WTC11 (cell line): Measurements from ENCODE around the gene BMF. TPM values are rescaled to one million over a fixed set of nuclear protein-coding genes. Genes with fewer than 3 reads are reported as not detected.

Source experiments
- ATAC-seq: fragments of 200-7000 bp; cut with Tn5 transposase; 2 replicates; pipeline ENCODE4 v1.10.0; 2021; ENCODE audit warnings: mild to moderate bottlenecking, moderate library complexity
- CTCF ChIA-PET: fragments of 300-600 bp; sonication (Branson Sonifier 250); formaldehyde crosslinking; loops from one replicate; lab custom pipeline; 2021; ENCODE audit warnings: antibody characterized with exemption; lab: Charles Lee
- POLR2A ChIA-PET: fragments of 350-600 bp; sonication (Branson Sonifier 250); formaldehyde crosslinking; loops from one replicate; lab custom pipeline; 2021; ENCODE audit warnings: antibody characterized with exemption; lab: Charles Lee
- DNase-seq: peaks from one replicate; pipeline ENCODE4 v3.0.0; 2021; ENCODE audit warnings: low spot score
- H3K27ac Mint-ChIP-seq: 2 replicates; pipeline ENCODE4 v1.8.0; 2021; ENCODE audit warnings: mixed read lengths
- H3K27me3 Mint-ChIP-seq: 2 replicates; pipeline ENCODE4 v1.8.0; 2021; ENCODE audit warnings: low read depth, mild to moderate bottlenecking, moderate library complexity, mixed read lengths
- H3K36me3 Mint-ChIP-seq: 2 replicates; pipeline ENCODE4 v1.8.0; 2021; ENCODE audit warnings: mixed read lengths
- H3K4me1 Mint-ChIP-seq: 2 replicates; pipeline ENCODE4 v1.8.0; 2022; ENCODE audit warnings: mixed read lengths
- H3K4me3 Mint-ChIP-seq: 2 replicates; pipeline ENCODE4 v1.8.0; 2021; ENCODE audit warnings: mild to moderate bottlenecking, moderate library complexity, mixed read lengths
- H3K9me3 Mint-ChIP-seq: 2 replicates; pipeline ENCODE4 v1.8.0; 2021; ENCODE audit warnings: mixed read lengths
- AR ChIP-seq: fragments of 250-450 bp; sonication (Bioruptor Pico); IDR thresholded peaks from 2 replicates; pipeline ENCODE4 v1.9.0; 2021; ENCODE audit warnings: mild to moderate bottlenecking
- E2F4 ChIP-seq: sonication (generic); formaldehyde crosslinking; IDR thresholded peaks from 2 replicates; pipeline ENCODE4 v1.8.1; 2022; ENCODE audit warnings: low read depth, mild to moderate bottlenecking, moderate library complexity, missing genetic modification reagents, borderline replicate concordance
- GABPB1 ChIP-seq: sonication (generic); formaldehyde crosslinking; IDR thresholded peaks from 2 replicates; pipeline ENCODE4 v1.8.1; 2023; ENCODE audit warnings: mild to moderate bottlenecking, missing genetic modification reagents
- KAT7 ChIP-seq: sonication (generic); formaldehyde crosslinking; IDR thresholded peaks from 2 replicates; pipeline ENCODE4 v1.8.1; 2023; ENCODE audit warnings: missing genetic modification reagents, mild to moderate bottlenecking, borderline replicate concordance
- MAX ChIP-seq: sonication (generic); formaldehyde crosslinking; IDR thresholded peaks from 2 replicates; pipeline ENCODE4 v1.8.0; 2022; ENCODE audit warnings: mild to moderate bottlenecking, missing genetic modification reagents
- NR1H2 ChIP-seq: sonication (generic); formaldehyde crosslinking; IDR thresholded peaks from 2 replicates; pipeline ENCODE4 v1.9.0; 2021; ENCODE audit warnings: mild to moderate bottlenecking, moderate library complexity, missing genetic modification reagents
- TCF7 ChIP-seq: sonication (generic); formaldehyde crosslinking; IDR thresholded peaks from 2 replicates; pipeline ENCODE4 v1.8.0; 2022; ENCODE audit warnings: mild to moderate bottlenecking, low read depth, missing genetic modification reagents, moderate library complexity
- TEAD4 ChIP-seq: sonication (generic); formaldehyde crosslinking; IDR thresholded peaks from 2 replicates; pipeline ENCODE4 v1.8.0; 2022; ENCODE audit warnings: mild to moderate bottlenecking, missing genetic modification reagents
- ZMAT4 ChIP-seq: fragments of 250-450 bp; sonication (Bioruptor Pico); IDR thresholded peaks from 2 replicates; pipeline ENCODE4 v1.9.0; 2021; ENCODE audit warnings: mild to moderate bottlenecking
- ZNF232 ChIP-seq: sonication (generic); formaldehyde crosslinking; IDR thresholded peaks from 2 replicates; pipeline ENCODE4 v1.8.0; 2022; ENCODE audit warnings: mild to moderate bottlenecking, missing genetic modification reagents
- ZNF512 ChIP-seq: sonication (generic); formaldehyde crosslinking; IDR thresholded peaks from 2 replicates; pipeline ENCODE4 v1.8.1; 2022; ENCODE audit warnings: missing genetic modification reagents, borderline replicate concordance
- total RNA-seq: library from RNA; stranded (reverse); gene quantifications from 3 replicates; pipeline ENCODE4 v1.2.3, GENCODE V29; 2021
- TF ChIP-seq, protein P1 (sequence below): sonication (generic); formaldehyde crosslinking; IDR thresholded peaks from 2 replicates; pipeline ENCODE4 v1.8.0; 2022; ENCODE audit warnings: missing genetic modification reagents
- TF ChIP-seq, protein P2 (sequence below): sonication (generic); formaldehyde crosslinking; IDR thresholded peaks from 2 replicates; pipeline ENCODE4 v1.8.1; 2023; ENCODE audit warnings: mild to moderate bottlenecking, missing genetic modification reagents

BMF gene
- total RNA-seq, 1 experiment from 2014 or later, result 36.9 TPM

DNA sequence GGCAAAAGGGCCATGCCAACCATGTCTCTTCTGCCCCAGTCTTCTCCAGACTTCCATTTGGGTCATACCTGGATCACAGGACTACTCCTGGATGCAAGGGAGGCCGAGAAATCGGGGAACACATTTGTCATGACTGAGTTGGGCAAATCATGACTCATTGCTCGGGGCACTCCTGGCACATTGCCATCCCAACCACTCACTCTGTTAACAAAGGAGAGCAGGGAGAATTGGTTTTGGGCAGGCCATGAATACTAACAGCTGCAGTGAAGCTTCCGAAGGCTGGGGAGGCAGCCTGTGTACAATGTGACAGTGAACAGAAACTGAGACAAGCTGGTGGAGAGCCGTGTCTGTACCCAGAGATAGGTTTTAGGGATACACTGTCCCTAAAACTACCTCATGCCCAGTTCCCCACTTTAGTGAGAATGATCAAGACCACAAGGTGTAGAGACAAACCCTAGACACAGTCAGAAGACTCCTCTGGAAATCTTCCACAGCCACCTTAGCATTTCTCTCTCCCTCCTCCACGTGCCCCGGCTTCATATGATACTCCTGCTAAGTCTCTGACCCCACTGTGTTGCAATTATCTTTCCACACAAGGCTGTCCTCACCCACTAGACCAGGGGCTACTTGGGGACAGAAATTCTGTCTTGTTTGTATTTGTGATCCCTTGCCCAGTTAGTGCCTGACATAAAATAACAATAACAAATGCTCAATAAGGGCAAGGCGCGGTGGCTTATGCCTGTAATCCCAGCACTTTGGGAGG lies 41.7 kb upstream of the BMF start:
- no peak overlapping the region for H3K4me3 Mint-ChIP-seq
- peaks cover 11% of the 10 kb centered on the region for H3K9me3 Mint-ChIP-seq
- ChIA-PET POLR2A (no interaction called here), CTCF (interaction anchor here (1.0 kb wide), 1 partner anchor 46 kb away, joined by 4 read pairs; no protein-coding TSS in a partner anchor)
- no peak for ATAC-seq
- H3K27ac Mint-ChIP-seq, result no peak overlapping the region
- H3K36me3 Mint-ChIP-seq, result no peaks in the 10 kb centered on the region
- H3K27me3 Mint-ChIP-seq, result no peaks in the 10 kb centered on the region
- TF ChIP-seq ZMAT4 (CRISPR knock-in tag), result no peak
- TF ChIP-seq KAT7, result no peak
- TF ChIP-seq TEAD4 (CRISPR knock-in tag), result no peak
- TF ChIP-seq NR1H2 (CRISPR knock-in tag), result no peak
- TF ChIP-seq ZNF232 (CRISPR knock-in tag), result no peak
- TF ChIP-seq, all 79 proteins: peak for 0
- peaks cover 24% of the 10 kb centered on the region for H3K4me1 Mint-ChIP-seq
- DNase-seq, result no peak

- no peak for ATAC-seq
- peaks cover 15% of the 10 kb centered on the region for H3K4me1 Mint-ChIP-seq
- DNase-seq, result no peak
- no peaks in the 10 kb centered on the region for H3K36me3 Mint-ChIP-seq
- POLR2A ChIA-PET, result no interaction called here
- CTCF ChIA-PET, result no interaction called here
- TF ChIP-seq MAX (CRISPR knock-in tag), result no peak
- peaks cover 11% of the 10 kb centered on the region for H3K9me3 Mint-ChIP-seq
- H3K27ac Mint-ChIP-seq, result no peak overlapping the region
- no peak overlapping the region for H3K4me3 Mint-ChIP-seq
- H3K27me3 Mint-ChIP-seq, result no peaks in the 10 kb centered on the region
Observed at GRCh38 chr15:40149339-40149738, 40.7 kb upstream of the BMF start.

DNA sequence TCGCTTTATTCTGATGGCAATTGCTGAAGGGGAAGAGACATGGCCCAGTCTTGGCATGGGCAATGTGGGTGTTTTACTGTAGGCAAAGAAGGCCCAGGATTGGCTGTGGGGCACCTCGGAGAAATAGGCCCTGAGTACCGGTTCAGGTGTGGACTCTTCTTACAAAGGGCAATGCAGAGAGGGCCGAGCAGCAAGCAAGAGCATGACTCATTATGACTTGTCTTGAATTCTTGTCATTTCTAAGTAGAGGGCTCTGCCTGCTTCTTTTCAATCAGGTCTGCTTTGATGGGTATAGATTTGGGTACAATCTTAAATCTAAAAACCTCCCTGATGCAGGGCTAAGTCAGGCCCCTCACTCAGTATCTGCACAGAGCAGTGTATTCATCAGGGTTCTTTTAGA lies 37.4 kb upstream of the BMF start:
- H3K4me3 Mint-ChIP-seq, result no peak overlapping the region
- DNase-seq, result no peak
- POLR2A ChIA-PET, result no interaction called here
- no peak overlapping the region for H3K27ac Mint-ChIP-seq
- H3K36me3 Mint-ChIP-seq, result no peaks in the 10 kb centered on the region
- TF ChIP-seq ZNF512 (CRISPR knock-in tag), result no peak
- TF ChIP-seq, protein P1, sequence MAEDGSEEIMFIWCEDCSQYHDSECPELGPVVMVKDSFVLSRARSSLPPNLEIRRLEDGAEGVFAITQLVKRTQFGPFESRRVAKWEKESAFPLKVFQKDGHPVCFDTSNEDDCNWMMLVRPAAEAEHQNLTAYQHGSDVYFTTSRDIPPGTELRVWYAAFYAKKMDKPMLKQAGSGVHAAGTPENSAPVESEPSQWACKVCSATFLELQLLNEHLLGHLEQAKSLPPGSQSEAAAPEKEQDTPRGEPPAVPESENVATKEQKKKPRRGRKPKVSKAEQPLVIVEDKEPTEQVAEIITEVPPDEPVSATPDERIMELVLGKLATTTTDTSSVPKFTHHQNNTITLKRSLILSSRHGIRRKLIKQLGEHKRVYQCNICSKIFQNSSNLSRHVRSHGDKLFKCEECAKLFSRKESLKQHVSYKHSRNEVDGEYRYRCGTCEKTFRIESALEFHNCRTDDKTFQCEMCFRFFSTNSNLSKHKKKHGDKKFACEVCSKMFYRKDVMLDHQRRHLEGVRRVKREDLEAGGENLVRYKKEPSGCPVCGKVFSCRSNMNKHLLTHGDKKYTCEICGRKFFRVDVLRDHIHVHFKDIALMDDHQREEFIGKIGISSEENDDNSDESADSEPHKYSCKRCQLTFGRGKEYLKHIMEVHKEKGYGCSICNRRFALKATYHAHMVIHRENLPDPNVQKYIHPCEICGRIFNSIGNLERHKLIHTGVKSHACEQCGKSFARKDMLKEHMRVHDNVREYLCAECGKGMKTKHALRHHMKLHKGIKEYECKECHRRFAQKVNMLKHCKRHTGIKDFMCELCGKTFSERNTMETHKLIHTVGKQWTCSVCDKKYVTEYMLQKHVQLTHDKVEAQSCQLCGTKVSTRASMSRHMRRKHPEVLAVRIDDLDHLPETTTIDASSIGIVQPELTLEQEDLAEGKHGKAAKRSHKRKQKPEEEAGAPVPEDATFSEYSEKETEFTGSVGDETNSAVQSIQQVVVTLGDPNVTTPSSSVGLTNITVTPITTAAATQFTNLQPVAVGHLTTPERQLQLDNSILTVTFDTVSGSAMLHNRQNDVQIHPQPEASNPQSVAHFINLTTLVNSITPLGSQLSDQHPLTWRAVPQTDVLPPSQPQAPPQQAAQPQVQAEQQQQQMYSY (CRISPR knock-in tag), result no peak
- peaks cover 11% of the 10 kb centered on the region for H3K9me3 Mint-ChIP-seq
- H3K4me1 Mint-ChIP-seq, result peaks cover 5% of the 10 kb centered on the region; the same call in 1 of the 2 replicates
- CTCF ChIA-PET, result no interaction called here
- ATAC-seq, result no peak
- no peaks in the 10 kb centered on the region for H3K27me3 Mint-ChIP-seq

GRCh38 chr15:40142428-40142827 lies 33.7 kb upstream of the BMF start:
- H3K27me3 Mint-ChIP-seq, result no peaks in the 10 kb centered on the region
- ChIA-PET CTCF (interaction anchor here (1.0 to 1.3 kb wide), 3 partner anchors 14 to 167 kb away, joined by 3 read pairs; no protein-coding TSS in a partner anchor), POLR2A (no interaction called here)
- DNase-seq, result no peak
- ATAC-seq, result no peak
- peaks cover 3% of the 10 kb centered on the region for H3K4me1 Mint-ChIP-seq
- no peak overlapping the region for H3K27ac Mint-ChIP-seq
- no peaks in the 10 kb centered on the region for H3K9me3 Mint-ChIP-seq
- TF ChIP-seq NR1H2 (CRISPR knock-in tag), result no peak
- no peak for TF ChIP-seq E2F4 (CRISPR knock-in tag)
- no peak for TF ChIP-seq AR (CRISPR knock-in tag)
- TF ChIP-seq GABPB1 (CRISPR knock-in tag), result no peak
- TF ChIP-seq, protein P2, sequence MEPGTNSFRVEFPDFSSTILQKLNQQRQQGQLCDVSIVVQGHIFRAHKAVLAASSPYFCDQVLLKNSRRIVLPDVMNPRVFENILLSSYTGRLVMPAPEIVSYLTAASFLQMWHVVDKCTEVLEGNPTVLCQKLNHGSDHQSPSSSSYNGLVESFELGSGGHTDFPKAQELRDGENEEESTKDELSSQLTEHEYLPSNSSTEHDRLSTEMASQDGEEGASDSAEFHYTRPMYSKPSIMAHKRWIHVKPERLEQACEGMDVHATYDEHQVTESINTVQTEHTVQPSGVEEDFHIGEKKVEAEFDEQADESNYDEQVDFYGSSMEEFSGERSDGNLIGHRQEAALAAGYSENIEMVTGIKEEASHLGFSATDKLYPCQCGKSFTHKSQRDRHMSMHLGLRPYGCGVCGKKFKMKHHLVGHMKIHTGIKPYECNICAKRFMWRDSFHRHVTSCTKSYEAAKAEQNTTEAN (CRISPR knock-in tag), result no peak
- TF ChIP-seq TCF7, result no peak
- no peak for TF ChIP-seq MAX (CRISPR knock-in tag)
- no peaks in the 10 kb centered on the region for H3K36me3 Mint-ChIP-seq
- H3K4me3 Mint-ChIP-seq, result no peak overlapping the region
